Measurements from ENCODE around the gene CALML3. TPM values are rescaled to one million over a fixed set of nuclear protein-coding genes. Genes with fewer than 3 reads are reported as not detected.

CALML3 gene
- total and polyA plus RNA-seq, 2 of the 13 experiments (the other 11 are each of a cell fraction or from before 2014, with no cell fraction given): not detected

GRCh38 chr10:5571826-5572225 is 47.1 kb downstream of the CALML3 start (continued):
- TF ChIP-seq HES4 (CRISPR knock-in tag; IDR thresholded peaks at IDR 0.05; ENCODE audit: borderline replicate concordance): peak; percentile 18; the same call in 1 of the 2 replicates
- TF ChIP-seq ZNF335 (CRISPR knock-in tag; IDR thresholded peaks at IDR 0.05): no peak
- TF ChIP-seq AKAP8 (CRISPR knock-in tag; IDR thresholded peaks at IDR 0.05): no peak
- TF ChIP-seq NKX3-1 (CRISPR knock-in tag; IDR thresholded peaks at IDR 0.05): no peak

- POLR2A ChIA-PET: no interaction called here
- H3K36me3 ChIP-seq (replicated peaks in 1 of 2; ENCODE audit: control insufficient read depth in 1 of 2, insufficient read depth in 2 of 2, low read length in 2 of 2): no peaks in the 10 kb centered on the region
- FAIRE-seq (no peak), DNase-seq (ENCODE audit: low spot score) (no peak), ATAC-seq (no peak)
- no peak overlapping the region for H3K4me3 ChIP-seq (replicated peaks in 1 of 3; ENCODE audit: insufficient read depth in 1 of 3, low read depth in 2 of 3, low read length in 3 of 3)
- TF ChIP-seq YEATS4 (CRISPR knock-in tag; IDR thresholded peaks at IDR 0.05; ENCODE audit: borderline replicate concordance): no peak
- no peak for TF ChIP-seq TOPORS (CRISPR knock-in tag; IDR thresholded peaks at IDR 0.05)
- TF ChIP-seq, protein P1, sequence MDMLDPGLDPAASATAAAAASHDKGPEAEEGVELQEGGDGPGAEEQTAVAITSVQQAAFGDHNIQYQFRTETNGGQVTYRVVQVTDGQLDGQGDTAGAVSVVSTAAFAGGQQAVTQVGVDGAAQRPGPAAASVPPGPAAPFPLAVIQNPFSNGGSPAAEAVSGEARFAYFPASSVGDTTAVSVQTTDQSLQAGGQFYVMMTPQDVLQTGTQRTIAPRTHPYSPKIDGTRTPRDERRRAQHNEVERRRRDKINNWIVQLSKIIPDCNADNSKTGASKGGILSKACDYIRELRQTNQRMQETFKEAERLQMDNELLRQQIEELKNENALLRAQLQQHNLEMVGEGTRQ (IDR thresholded peaks at IDR 0.05; ENCODE audit: low read depth, low read length): no peak
- TF ChIP-seq, protein P1 (CRISPR knock-in tag; IDR thresholded peaks at IDR 0.05; ENCODE audit: borderline replicate concordance): no peak
- TF ChIP-seq HNRNPK (IDR thresholded peaks at IDR 0.05; ENCODE audit: low read depth, low read length, poor library complexity, severe bottlenecking): peak; percentile 87
- 48% methylated on average over 10 of the region's 10 CpGs for WGBS (ENCODE audit: low lambda C conversion rate)
- in situ Hi-C loops (cut with HindIII; ENCODE audit: extremely low pct_ligation_motif_present, low pct_unique_long_range_greater_than_20kb) (no loop called here), intact Hi-C loops (cut with micrococcal nuclease; ENCODE audit: unreplicated experiment) (no loop called here)
- H3K79me2 ChIP-seq (ENCODE audit: insufficient read depth, low read length): no peaks in the 10 kb centered on the region
- H2AFZ ChIP-seq (ENCODE audit: low read length): no peak overlapping the region
- peak overlapping the region; percentile 60; the same call in 1 of the 2 replicates for H3K4me2 ChIP-seq (ENCODE audit: low read depth, low read length)
- H4K20me1 ChIP-seq (ENCODE audit: insufficient read depth, low read length): no peaks in the 10 kb centered on the region
- H3K9me3 ChIP-seq (ENCODE audit: low read length): no peaks in the 10 kb centered on the region
- H3K9ac ChIP-seq (ENCODE audit: insufficient read depth, low read depth, low read length): no peak overlapping the region
- no TSS peak for BruUV-seq (replicated peaks)
- H3K4me1 ChIP-seq (ENCODE audit: insufficient read depth, low read length): peaks cover 91% of the 10 kb centered on the region
- CTCF ChIA-PET (ENCODE audit: low intra/inter-chr PET ratio, low total read pairs): no interaction called here
- no peak overlapping the region for H3K27ac ChIP-seq (ENCODE audit: extremely low read length, insufficient read depth, low read length)
- no peaks in the 10 kb centered on the region for H3K27me3 ChIP-seq (ENCODE audit: control insufficient read depth in 1 of 2, insufficient read depth in 2 of 2, low read length in 2 of 2)
Measured at GRCh38 chr10:5573319-5573950, 48.7 kb downstream of the CALML3 start.

Measured in HepG2 (cell line).